GM12873 (cell line): ENCODE measurements around the gene LAMTOR5.

Experiments used
- TF ChIP-seq, protein P1 (sequence below): IDR thresholded peaks from 2 replicates; pipeline ENCODE4 v1.5.1; 2012; ENCODE audit warnings: low read depth, mild to moderate bottlenecking, moderate library complexity, low read length, control low read depth; ENCODE audit not compliant: insufficient read depth; ENCODE audit errors: missing control alignments

The LAMTOR5 gene

DNA sequence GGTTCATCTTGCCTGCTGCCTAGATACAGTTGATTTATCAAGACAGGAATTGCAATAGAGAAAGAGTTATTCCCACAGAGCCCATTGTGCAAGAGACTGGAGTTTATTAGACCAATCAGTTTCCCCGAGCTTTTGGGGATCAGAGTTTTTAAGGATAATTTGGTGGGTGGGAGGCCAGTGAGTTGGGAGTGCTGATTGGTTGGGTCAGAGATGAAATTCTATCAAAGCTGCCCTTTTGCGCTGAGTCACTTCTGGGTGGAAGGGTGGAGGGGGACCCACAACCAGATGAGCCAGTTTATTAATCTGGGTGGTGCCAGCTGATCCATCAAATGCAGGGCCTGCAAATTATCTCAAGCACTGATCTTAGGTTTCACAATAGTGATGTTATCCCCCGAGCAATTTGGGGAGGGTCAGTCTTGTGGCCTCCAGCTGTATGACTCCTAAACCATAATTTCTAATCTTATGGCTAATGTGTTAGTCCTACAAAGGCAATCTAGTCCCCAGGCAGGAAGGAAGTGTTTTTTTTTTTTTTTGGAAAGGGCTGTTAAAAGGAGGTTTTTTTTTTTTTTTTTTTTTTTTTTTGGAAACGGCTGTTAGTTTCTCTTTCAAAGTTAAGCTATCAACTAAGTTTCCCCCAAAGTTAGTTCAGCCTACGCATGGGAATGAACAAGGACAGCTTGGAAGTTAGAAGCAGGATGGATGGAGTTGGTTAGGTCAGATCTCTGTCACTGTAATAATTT is 24.1 kb downstream of the LAMTOR5 start:
- TF ChIP-seq, protein P1, sequence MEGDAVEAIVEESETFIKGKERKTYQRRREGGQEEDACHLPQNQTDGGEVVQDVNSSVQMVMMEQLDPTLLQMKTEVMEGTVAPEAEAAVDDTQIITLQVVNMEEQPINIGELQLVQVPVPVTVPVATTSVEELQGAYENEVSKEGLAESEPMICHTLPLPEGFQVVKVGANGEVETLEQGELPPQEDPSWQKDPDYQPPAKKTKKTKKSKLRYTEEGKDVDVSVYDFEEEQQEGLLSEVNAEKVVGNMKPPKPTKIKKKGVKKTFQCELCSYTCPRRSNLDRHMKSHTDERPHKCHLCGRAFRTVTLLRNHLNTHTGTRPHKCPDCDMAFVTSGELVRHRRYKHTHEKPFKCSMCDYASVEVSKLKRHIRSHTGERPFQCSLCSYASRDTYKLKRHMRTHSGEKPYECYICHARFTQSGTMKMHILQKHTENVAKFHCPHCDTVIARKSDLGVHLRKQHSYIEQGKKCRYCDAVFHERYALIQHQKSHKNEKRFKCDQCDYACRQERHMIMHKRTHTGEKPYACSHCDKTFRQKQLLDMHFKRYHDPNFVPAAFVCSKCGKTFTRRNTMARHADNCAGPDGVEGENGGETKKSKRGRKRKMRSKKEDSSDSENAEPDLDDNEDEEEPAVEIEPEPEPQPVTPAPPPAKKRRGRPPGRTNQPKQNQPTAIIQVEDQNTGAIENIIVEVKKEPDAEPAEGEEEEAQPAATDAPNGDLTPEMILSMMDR, result no peak

DNA sequence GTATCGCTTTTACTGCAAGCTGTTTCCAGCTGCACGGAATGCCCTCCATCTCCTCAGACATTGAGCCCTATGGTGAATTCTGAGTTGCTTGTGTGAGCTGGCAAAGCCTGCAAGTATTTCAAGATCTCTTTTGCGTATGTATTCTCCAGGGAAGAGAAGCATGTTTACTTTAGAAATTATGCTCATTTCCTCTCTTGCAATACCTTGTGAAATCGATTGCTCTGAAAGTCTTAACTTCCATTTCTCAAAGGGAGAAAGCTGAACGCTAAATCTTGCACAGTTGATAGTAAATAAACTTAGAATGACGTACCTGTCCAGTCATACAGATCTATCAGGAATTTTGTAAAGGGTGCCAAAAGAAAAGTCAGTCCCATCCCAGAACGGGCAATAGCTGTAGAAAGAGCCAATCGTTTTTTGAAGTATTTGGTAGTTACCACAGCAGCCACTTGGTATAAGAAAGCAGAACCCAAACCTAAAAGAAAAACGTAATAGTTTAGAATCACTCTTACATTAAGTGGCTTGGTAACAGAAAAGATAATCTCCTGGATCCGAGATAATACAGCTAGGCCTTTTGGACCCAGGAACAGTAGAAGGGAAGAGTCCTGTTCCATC is 26.7 kb downstream of the LAMTOR5 start:
- TF ChIP-seq, protein P1, result no peak

DNA sequence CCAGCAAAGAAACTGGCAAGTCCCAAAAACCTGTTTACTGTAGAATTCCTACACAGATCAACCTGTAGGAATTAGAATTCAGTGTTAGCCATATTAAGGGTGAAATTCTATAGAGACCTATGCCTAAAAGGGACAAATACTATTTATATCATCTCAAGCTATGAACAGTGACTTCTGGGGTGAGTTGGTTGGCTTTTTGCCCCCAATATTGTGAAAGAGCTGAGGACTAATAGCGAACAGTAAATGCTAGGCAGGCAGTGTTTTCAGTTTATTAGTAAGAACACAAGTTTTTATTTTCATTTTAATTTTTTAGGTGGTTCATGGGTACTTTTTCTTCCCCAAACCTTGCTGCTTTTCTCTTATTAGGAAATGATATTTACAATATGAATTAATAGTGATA is 32.0 kb downstream of the LAMTOR5 start:
- TF ChIP-seq, protein P1, result no peak

DNA sequence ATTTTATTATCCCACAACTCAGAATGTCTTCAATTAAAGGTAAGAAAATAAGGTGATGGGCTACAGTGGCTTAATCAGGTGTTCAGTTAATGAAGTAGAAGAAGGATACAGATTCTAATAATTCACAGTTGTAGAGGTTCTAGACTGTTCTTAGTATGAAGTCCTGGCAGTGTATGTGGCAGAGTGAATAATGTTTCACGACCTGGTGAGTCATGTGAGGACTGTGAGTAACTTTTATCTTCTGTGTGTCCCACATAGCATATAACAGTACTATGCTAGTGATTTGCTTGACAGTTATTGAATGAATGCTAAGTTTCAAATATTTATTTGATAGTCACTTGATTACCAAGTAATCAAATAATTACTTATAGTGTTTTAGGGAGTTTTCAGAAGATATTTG is 36.7 kb downstream of the LAMTOR5 start:
- TF ChIP-seq, protein P1, result no peak

DNA sequence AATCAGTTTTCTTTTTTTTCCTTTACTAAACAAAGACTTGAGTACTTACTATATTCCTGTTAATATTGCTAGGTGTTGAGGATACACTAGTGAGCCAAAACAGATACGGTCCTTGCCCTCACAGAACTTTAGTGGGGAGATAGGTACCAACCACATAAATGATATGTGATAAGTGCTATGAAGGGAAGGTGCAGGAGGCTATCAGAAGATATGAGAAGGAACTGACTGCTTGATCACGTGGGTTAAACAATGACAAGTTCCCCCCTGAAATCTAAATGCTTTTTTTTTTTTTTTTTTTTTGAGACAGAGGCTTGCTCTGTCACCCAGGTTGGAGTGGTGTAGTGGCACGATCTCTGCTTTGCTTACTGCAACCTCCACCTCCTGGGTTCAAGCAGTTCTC is 43.3 kb downstream of the LAMTOR5 start:
- TF ChIP-seq, protein P1, result no peak

DNA sequence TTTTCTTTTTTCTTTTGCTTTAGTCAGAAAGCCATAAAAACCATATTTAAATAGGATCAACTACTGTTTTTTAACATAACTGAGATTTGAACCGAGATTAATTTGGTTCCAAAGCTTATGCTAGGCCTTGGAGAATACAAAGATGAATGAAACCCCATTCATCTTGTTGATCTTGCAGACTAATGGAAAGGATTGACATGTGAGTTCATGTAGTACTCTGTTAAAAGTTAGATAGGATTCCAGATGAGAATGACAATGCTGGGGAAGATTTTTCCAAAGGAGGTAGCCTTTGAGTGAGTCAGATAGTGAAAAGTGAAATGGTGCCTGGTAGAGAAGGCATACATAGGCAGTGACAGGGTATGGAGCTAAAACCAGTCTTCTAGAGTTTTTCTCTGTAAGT is 45.6 kb downstream of the LAMTOR5 start:
- TF ChIP-seq, protein P1, result no peak

DNA sequence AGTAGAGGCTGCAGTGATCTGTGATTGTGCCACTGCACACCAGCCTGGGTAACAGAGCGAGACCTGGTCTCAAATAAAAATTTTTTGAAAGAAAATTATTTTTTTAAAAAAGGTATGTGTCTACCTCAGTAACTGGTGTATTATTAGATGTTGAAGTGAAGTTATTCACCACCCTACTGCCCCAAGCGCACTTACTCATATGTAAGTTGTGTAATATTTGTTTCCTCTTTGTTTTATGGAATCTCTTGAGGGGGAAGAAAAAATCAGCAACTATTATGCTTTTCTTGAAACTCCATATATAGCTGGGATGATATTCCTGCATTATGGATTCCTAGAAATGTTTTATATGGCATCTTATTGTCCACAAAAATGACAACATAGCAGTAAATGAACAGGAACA is 47.1 kb downstream of the LAMTOR5 start:
- TF ChIP-seq, protein P1, result no peak
